Activated naive CD8-positive, alpha-beta T cell (primary cell): ENCODE measurements around the gene MAP1A.
"Not testable (repeated sequence)": the region's sequence is repeated elsewhere in the genome, so short reads cannot be mapped to it uniquely, and the experiment has no call there.

Source experiments
- H3K27ac Mint-ChIP-seq: one replicate; pipeline ENCODE4 v1.8.0; 2021; ENCODE audit warnings: mixed read lengths
- H3K27me3 Mint-ChIP-seq: one replicate; pipeline ENCODE4 v1.8.0; 2021; ENCODE audit warnings: mixed read lengths
- H3K36me3 Mint-ChIP-seq: one replicate; pipeline ENCODE4 v1.8.0; 2021; ENCODE audit warnings: mixed read lengths
- H3K4me1 Mint-ChIP-seq: one replicate; pipeline ENCODE4 v1.8.0; 2021; ENCODE audit warnings: low read depth, mixed read lengths
- H3K4me3 Mint-ChIP-seq: one replicate; pipeline ENCODE4 v1.8.0; 2021; ENCODE audit warnings: mild to moderate bottlenecking, mixed read lengths
- H3K9me3 Mint-ChIP-seq: one replicate; pipeline ENCODE4 v1.8.0; 2021; ENCODE audit warnings: low read depth, mixed read lengths

Gene MAP1A

DNA sequence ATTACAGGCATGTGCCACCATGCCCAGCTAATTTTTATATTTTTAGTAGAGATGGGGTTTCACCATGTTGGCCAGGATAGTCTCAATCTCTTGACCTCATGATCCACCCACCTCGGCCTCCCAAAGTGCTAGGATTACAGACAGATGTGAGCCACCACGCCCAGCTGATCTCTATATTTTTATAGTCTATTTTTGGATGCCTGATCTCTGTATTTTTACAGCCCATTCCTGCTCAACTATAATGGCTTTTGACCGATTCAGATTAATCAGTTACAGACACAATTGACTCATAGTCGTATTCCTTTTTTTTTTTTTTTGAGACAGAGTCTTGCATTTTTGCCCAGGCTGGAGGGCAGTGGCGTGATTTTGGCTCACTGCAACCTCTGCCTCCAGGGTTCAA is 15.4 kb downstream of the MAP1A start:
- H3K27me3 Mint-ChIP-seq, H3K4me3 Mint-ChIP-seq, H3K27ac Mint-ChIP-seq, H3K9me3 Mint-ChIP-seq, H3K36me3 Mint-ChIP-seq, H3K4me1 Mint-ChIP-seq: not testable (repeated sequence)

DNA sequence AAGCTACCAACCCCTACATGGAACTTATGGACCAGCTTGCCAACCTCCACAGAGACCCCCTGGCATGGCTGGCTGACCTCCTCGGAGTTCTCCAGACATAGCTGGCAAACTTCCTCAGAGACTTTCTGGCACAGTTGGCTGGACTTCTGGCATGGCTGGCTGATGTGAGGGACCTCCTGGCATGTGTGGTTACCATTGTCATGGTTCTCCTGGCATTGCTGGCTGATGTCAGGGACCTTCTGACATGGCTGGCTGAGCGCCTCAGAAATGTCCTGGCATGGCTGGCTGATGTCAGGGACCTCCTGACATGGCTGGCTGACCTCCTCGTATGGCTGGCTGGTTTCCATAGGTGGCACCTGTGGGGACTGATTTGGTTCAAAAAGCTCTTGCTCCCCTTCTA is 17.5 kb downstream of the MAP1A start:
- Mint-ChIP-seq H3K9me3 (no peaks in the 10 kb centered on the region), H3K36me3 (peaks cover 4% of the 10 kb centered on the region), H3K27ac (no peak overlapping the region), H3K27me3 (no peaks in the 10 kb centered on the region), H3K4me3 (no peak overlapping the region), H3K4me1 (no peaks in the 10 kb centered on the region)

DNA sequence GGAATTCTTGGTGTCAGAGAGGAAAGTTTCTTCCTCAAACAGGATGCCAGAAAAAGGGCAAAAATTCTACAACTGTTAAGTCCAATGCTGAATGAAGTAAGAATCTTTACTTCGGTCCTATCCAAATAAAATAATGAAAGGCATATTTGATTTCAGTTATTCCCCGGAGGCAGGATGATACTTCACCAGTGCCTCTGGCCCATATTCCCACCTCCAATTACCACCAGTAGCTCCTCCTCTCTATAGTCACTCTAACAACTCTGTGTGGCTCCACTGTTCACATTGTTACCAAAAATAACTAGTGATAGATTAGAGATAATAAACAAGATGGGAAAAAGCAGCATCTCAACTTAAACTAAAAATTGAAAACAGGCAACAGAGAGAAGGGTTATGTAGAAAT is 20.7 kb downstream of the MAP1A start:
- Mint-ChIP-seq H3K4me3 (no peak overlapping the region), H3K27me3 (no peaks in the 10 kb centered on the region), H3K4me1 (peaks cover 5% of the 10 kb centered on the region), H3K9me3 (no peaks in the 10 kb centered on the region), H3K36me3 (peaks cover 4% of the 10 kb centered on the region), H3K27ac (no peak overlapping the region)

DNA sequence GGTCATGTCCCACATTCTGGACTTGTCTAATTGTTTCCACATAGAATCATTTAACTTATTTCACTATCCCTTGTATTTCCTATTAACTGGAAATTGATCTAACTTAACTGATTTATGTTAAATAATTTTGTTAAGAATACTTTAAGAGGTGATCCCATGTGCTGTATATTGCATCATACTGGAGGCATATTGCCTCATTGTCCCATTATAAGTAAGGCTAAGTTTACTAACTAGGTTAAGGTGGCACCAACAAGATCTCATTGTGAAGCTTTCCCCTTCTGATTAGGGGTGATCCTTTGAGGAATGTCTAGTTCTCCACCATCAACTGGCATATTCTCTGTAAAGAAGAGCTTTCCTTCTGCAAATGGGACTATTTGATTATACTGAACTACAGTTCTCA is 24.4 kb downstream of the MAP1A start:
- Mint-ChIP-seq H3K27me3 (no peaks in the 10 kb centered on the region), H3K9me3 (no peaks in the 10 kb centered on the region), H3K36me3 (peaks cover 3% of the 10 kb centered on the region), H3K4me1 (peaks cover 5% of the 10 kb centered on the region), H3K4me3 (no peak overlapping the region), H3K27ac (no peak overlapping the region)

DNA sequence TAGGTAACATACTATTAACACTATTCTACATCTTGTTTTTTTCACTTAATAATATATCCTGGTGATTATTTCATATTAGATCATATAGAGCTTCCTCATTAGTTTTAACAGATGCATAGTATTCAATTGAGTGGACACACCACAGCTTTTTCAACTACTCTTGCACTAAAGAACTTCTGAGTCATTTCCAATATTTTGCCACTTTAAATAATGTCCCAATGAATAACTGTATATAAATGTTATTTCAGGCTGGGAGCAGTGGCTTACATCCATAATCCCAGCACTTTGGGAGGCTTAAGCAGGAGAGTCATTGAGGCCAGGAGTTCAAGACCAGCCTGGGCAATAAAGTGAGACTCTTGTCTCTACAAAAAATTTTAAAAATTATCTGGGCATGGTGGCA is 26.9 kb downstream of the MAP1A start:
- Mint-ChIP-seq H3K4me3 (no peak overlapping the region), H3K4me1 (peaks cover 5% of the 10 kb centered on the region), H3K27ac (no peak overlapping the region), H3K36me3 (peaks cover 14% of the 10 kb centered on the region), H3K27me3 (no peaks in the 10 kb centered on the region), H3K9me3 (no peaks in the 10 kb centered on the region)

DNA sequence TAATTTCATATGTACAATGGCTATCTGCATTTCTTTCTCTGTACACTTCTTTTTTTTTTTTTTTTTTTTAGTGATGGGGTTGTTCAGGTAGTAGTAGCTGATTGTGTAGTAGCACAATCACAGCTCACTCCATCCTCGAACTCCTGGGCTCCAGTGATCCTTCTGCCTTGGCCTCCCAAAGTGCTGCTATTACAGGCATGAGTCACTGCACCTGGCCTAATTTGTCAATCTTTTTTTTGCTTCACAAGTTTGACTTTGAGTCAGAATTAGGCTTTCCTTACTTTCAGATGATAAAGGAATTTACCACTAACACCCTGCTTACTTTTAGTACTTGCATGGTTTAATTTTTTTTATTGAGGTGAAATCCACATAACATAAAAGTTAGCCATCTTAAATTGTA is 28.0 kb downstream of the MAP1A start:
- H3K9me3 Mint-ChIP-seq: no peaks in the 10 kb centered on the region
- H3K27ac Mint-ChIP-seq: no peak overlapping the region
- peaks cover 5% of the 10 kb centered on the region for H3K4me1 Mint-ChIP-seq
- H3K4me3 Mint-ChIP-seq: no peak overlapping the region
- peaks cover 15% of the 10 kb centered on the region for H3K36me3 Mint-ChIP-seq
- no peaks in the 10 kb centered on the region for H3K27me3 Mint-ChIP-seq

DNA sequence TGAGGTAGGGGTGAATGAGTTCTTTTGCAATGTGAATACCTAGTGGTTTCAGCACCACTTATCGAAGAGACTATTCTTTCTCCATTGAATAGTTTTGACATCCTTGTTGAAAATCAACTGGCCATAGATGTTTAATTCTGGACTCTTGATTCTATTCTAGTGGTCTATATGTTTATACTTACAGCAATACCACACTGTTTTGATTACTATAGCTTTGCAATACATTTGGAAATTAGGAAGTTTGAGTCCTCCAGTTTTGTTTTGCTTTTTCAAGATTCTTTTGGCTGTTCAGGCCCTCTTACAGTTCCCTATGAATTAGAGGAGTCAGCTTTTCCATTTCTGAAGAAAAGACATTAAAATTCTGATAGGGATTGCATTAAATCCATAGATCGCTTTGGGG is 30.1 kb downstream of the MAP1A start:
- no peaks in the 10 kb centered on the region for H3K4me1 Mint-ChIP-seq
- peaks cover 20% of the 10 kb centered on the region for H3K36me3 Mint-ChIP-seq
- no peak overlapping the region for H3K27ac Mint-ChIP-seq
- no peak overlapping the region for H3K4me3 Mint-ChIP-seq
- H3K27me3 Mint-ChIP-seq: no peaks in the 10 kb centered on the region
- no peaks in the 10 kb centered on the region for H3K9me3 Mint-ChIP-seq

DNA sequence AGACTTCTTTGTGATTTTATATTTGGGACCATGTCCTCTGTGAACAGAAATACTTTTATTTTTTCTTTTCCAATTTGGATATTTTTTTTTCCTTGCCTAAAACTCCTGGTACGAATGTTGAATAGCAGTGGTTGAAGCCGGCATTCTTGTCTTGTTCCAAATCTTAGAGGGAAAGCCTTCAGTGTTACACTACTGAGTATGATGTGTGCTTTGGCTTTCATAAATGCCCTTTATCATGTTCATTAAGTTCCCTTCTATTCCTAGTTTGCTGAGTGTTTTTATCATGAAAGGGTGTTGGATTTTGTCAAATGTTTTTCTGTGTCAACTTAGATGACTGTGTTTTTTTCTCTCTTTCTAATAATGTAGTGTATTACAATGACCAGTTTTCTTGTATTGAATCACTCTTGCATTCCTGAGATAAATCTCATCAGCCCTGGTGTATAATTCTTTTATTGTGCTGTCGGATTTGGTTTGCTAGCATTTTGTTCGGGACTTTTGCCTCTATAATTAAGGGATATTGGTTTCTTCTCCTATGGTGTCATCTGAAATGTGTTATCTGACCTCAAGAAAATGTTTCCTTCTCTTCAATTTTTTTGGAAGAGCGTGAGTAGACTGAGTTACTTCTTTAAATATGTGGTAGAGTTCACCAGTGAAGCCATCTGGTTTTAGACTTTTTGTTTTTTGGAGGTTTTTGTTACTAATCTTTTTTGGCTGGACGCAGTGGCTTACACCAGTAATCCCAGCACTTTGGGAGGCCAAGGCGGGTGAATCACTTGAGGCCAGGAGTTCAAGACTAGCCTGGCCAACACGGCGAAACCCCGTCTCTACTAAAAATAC is 33.3 kb downstream of the MAP1A start:
- Mint-ChIP-seq H3K27me3 (no peaks in the 10 kb centered on the region), H3K4me1 (no peaks in the 10 kb centered on the region), H3K4me3 (no peak overlapping the region), H3K36me3 (peaks cover 20% of the 10 kb centered on the region), H3K27ac (no peak overlapping the region), H3K9me3 (no peaks in the 10 kb centered on the region)

DNA sequence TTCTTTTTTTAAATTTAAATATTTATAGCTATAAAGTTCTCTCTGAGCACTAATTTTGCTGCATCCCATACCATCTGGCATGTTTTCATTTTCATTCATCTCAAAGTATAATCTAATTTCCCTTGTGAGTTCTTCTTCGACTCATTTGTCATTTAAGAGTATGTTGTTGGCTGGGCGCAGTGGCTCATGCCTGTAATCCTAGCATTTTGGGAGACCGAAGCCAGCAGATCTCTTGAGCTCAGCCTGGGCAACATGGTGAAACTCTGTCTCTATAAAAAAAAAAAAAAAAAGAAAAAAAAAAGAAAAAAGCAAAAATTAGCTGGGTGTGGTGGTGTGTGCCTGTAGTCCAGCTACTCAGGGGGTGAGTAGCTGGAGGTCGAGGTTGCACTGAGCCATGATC is 34.8 kb downstream of the MAP1A start:
- Mint-ChIP-seq H3K9me3 (no peaks in the 10 kb centered on the region), H3K4me3 (no peak overlapping the region), H3K4me1 (no peaks in the 10 kb centered on the region), H3K36me3 (peaks cover 12% of the 10 kb centered on the region), H3K27me3 (no peaks in the 10 kb centered on the region), H3K27ac (no peak overlapping the region)

DNA sequence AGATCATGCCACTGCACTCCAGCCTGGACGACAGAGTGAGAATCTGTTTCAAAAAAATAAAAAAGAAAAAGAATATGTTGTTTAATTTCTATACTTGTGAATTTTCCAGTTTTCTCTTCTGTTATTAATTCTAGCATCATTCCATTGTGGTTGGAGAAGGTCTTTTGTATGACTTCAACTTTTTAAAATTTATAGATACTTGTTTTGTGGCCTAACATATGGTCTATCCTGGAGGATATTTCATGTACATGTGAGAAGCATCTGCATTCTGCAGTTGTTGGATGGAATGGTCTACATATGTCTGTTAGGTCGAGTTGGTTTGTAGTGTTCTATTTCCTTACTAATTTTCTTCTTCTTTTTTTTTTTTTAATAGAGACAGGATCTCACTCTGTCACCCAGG is 35.6 kb downstream of the MAP1A start:
- no peak overlapping the region for H3K4me3 Mint-ChIP-seq
- H3K27ac Mint-ChIP-seq: no peak overlapping the region
- H3K36me3 Mint-ChIP-seq: peaks cover 10% of the 10 kb centered on the region
- H3K27me3 Mint-ChIP-seq: no peaks in the 10 kb centered on the region
- H3K9me3 Mint-ChIP-seq: no peaks in the 10 kb centered on the region
- H3K4me1 Mint-ChIP-seq: no peaks in the 10 kb centered on the region

DNA sequence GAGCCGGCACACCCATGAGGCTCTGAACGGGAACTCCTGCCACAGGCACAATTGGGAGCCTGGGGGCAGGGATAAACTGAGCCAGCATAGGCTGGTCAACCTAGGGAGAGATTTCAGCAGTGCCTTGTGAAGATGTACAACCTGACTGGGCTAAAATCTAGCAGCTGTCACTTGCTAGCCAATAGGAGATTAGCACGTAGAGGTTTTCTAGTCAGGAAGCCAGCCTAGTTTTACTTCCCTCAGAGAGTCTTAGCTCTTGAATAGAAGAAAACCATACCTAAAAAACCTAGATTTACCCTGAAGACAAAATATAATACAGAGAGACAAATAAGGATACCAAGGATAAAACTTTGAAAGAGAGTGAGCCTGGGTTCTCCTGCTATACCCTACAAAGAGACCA is 45.3 kb downstream of the MAP1A start:
- not testable (repeated sequence) for H3K27me3 Mint-ChIP-seq, H3K4me1 Mint-ChIP-seq, H3K36me3 Mint-ChIP-seq, H3K4me3 Mint-ChIP-seq, H3K9me3 Mint-ChIP-seq, H3K27ac Mint-ChIP-seq

DNA sequence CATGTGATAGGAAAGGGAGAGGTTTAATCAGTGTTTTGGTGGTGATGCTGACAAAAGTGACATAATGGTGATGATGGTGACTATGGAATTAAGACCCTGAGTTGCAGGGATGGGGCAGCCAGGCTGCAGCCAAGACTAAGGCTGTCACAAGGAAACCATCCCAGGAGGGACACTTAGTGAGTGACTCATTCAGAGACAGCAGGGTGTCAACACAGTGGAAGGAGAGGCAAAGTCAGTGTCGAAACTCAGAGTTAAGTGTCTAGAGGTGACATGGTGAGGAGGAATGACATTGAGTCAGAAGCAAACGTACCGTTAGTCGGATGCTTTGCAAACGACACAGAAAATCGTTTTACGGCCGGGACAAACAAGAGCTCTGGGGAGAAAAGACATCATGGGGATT is 46.4 kb downstream of the MAP1A start:
- H3K27me3 Mint-ChIP-seq, H3K4me3 Mint-ChIP-seq, H3K4me1 Mint-ChIP-seq, H3K9me3 Mint-ChIP-seq, H3K36me3 Mint-ChIP-seq, H3K27ac Mint-ChIP-seq: not testable (repeated sequence)

DNA sequence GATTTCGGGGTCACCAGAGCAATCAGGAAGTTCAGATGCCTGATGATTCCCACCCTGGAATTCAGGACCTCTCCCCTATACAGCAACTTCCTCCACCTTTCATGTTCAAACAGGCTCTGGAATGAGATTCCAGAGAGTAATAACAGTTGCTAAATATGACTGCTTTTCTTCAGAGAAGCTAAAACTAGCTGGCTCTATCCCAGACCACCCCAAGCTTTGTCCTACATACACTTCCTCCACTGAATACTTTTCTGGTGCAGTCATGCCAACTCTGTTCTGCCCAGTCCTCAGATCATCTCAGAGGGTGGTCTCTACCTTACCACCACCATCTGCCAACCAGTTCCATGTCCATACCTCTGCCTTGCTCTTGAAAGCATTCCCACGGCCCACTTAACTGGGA is 49.2 kb downstream of the MAP1A start:
- not testable (repeated sequence) for H3K27me3 Mint-ChIP-seq, H3K4me1 Mint-ChIP-seq, H3K36me3 Mint-ChIP-seq, H3K9me3 Mint-ChIP-seq, H3K4me3 Mint-ChIP-seq, H3K27ac Mint-ChIP-seq

DNA sequence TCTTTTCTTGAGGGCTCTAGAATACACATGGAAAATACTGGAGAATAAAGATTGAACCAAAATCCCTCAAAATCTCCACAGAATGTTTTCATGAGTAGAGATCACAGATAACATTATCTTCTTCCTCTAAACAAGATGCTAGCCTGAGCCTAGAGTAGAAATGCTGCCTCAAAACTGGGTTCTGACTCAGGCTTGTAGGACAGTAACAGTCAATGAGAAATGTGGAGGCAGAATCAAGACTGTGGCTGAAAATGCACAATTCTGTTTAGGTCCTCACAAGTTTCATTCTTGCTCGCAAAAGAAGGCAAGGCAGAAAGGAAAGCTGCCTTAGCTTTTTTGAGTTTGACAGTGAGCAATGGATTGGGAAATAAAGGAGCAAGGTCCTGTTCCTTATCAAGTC is 57.2 kb downstream of the MAP1A start:
- H3K27me3 Mint-ChIP-seq, H3K4me3 Mint-ChIP-seq, H3K9me3 Mint-ChIP-seq, H3K27ac Mint-ChIP-seq, H3K36me3 Mint-ChIP-seq, H3K4me1 Mint-ChIP-seq: not testable (repeated sequence)
